ENCODE data around the gene NSA2.

The NSA2 gene

DNA sequence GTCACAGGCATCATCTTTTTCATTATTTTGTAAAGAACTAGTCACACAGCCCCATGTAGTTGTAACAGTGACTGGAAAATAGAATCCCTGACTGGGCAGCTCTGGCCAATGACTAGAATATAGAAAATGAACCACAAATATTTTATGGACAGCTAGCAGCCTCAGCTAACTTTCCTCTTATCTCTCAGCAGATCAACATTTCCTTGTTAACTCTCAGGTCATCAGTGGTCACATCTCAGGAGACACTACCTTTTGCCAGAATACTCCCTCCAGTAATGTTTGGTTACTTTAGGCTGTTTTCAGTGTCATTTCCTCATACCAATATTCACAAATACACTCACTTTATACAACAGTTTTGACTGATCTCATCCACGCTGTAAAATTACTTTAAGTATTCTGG is 55.2 kb downstream of the NSA2 start:
- DNase-seq, result no peak

DNA sequence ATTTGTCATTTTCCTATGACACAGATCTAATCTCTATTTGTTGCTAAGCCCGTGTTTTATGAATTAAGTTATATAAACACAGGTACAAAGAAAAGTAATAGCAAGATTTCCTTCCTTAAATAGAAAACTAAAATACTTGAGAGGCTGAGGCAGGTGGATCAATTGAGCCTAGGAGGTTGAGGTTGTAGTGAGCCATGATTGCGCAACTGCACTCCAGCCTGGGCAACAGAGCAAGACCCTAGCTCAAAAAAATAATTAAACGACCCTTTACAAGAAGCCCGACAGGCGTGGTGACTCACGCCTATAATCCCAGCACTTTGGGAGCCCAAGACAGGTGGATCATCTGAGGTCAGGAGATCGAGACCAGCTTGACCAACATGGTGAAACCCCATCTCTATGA is 62.4 kb downstream of the NSA2 start:
- no peak for DNase-seq
